ENCODE results near the gene MUCL3.

DNA sequence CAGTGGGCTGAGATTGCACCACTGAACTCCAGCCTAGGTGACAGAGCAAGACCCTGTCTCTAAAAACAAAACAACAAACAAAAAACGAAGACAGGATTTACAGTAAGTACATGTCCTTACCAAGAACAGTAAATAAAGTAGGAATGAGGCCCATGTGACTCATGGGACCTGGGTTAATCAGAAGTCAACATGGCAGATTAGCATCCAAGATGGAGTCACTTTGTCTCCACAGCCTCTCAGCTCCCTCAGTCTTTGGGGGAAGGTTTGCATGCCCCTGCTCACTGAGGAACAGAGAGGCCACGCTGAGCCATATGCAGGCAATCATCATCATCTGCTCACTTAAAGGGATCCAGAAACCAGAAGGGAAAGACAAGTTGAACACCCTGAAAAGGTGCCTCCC, 61.7 kb downstream of the MUCL3 start:
- TF ChIP-seq POLR2A (IDR thresholded peaks at IDR 0.05): no peak
- TF ChIP-seq CTCF (IDR thresholded peaks at IDR 0.05): no peak
